ENCODE measurements around the gene SHTN1.

Gene SHTN1

DNA sequence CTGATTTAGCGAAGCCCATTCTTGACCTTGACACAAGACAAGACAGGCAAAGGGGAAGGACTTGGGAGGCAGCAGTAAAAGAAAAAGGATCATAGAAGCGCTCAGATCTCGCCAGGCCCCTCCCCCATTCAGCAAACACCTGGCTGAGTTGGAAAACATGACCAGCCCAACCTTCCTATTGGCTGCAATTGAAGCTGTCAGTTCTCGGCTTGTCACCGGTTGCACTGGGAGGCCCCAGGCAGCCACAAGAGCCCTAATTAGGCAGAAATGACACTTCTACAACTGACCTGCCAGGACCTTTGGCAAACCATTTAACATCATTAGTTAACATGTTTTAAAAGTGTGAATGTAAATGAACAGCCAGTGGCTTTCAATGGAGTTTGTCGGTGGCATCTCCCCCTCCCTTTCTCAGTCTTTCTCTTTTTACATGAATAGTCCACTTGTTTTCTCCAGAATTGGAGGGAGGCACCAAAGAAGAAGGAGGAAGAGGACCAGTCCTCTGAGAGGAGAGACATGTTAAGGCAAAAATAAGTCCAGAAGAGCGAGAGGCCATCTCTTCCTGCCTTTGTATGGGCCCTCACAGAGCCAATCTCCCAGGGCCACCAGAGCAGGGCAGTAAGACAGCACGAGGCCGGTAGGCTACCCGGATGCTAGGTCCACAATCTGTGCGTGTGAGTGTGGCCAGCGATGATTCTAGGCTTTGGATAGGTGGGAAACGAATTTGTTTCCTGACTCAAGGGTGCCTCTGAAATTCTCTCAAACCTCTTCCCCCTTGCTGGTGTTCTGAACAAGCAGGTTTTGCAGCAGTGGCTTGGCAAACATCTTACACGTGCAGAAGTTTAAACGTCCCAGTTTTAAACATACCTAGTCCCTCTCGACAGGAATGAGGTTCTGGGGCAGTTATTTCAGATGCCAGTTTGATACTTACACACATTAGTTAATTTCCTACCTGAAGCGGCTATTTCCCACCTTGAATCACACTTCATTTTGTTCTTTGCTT, 170.7 kb downstream of the SHTN1 start:
- no peaks in the 10 kb centered on the region for H3K36me3 Mint-ChIP-seq (ENCODE audit: low read depth)
- no peaks in the 10 kb centered on the region for H3K9me3 Mint-ChIP-seq
- no peak overlapping the region for H3K4me3 Mint-ChIP-seq
- H3K27me3 Mint-ChIP-seq = peaks cover 11% of the 10 kb centered on the region
- H3K4me1 Mint-ChIP-seq (ENCODE audit: low read depth) = no peaks in the 10 kb centered on the region
- no peak overlapping the region for H3K27ac Mint-ChIP-seq
- DNase-seq = no peak

DNA sequence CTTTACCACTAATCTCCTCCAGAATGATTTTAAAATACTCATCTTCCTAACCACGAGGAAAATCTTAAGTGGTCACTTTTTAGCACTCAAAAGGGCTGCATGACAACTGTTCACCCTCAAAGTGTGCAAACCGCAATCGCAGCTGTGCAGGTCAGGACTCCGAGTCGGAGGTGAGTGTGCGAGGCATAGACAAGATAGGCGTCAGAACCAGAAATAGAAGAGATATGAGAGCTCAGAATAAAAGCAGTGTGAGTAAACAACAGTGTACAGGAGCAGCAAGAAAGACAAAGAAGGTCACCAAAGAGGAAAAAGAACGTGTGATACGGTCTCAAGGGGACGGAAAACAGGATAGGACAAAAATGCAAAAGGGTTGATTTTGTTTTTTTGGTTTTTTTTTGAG, 173.2 kb downstream of the SHTN1 start:
- no peak for DNase-seq
- Mint-ChIP-seq H3K27ac (no peak overlapping the region), H3K4me3 (no peak overlapping the region), H3K27me3 (peaks cover 9% of the 10 kb centered on the region), H3K9me3 (no peaks in the 10 kb centered on the region), H3K36me3 (ENCODE audit: low read depth) (no peaks in the 10 kb centered on the region), H3K4me1 (ENCODE audit: low read depth) (no peaks in the 10 kb centered on the region)
